Heart left ventricle (tissue), 16 donors: ENCODE measurements around the gene POLR1A. TPM values are rescaled to one million over a fixed set of nuclear protein-coding genes. Genes with fewer than 3 reads are reported as not detected.
A peak's percentile ranks its signal among the peaks of the same experiment; 100 is the strongest.

Experiments
- ATAC-seq, 4 donors: fragments of 200-7000 bp; cut with Tn5 transposase; one replicate each; pipeline ENCODE4 v1.9.1; 2020 to 2022; ENCODE audit warnings: moderate library complexity in 4 of 4, mild to moderate bottlenecking in 3 of 4, moderate number of reproducible peaks in 1 of 4
- DNase-seq, 5 donors: peaks; one replicate each; pipeline ENCODE4 v3.0.0-alpha.2; 2020
- H3K27ac ChIP-seq, 12 donors: fragments of 200-600 bp; sonication (generic) in 4 of 12; one replicate each; pipeline versions ENCODE4 v1.5.0 to v1.8.0; 2016 to 2022; ENCODE audit warnings: mild to moderate bottlenecking in 2 of 12
- H3K27me3 ChIP-seq, 9 donors: fragments of 200-600 bp; sonication (generic) in 2 of 9; one replicate each; pipeline versions ENCODE4 v1.5.1 to v1.8.0; 2016 to 2022; ENCODE audit warnings: mild to moderate bottlenecking in 3 of 9
- H3K36me3 ChIP-seq, 9 donors: fragments of 200-600 bp; sonication (generic) in 2 of 9; one replicate each; pipeline versions ENCODE4 v1.5.0 to v1.8.0; 2018 to 2022; ENCODE audit warnings: mild to moderate bottlenecking in 2 of 9
- H3K4me1 ChIP-seq, 12 donors: fragments of 200-600 bp; sonication (generic) in 4 of 12; one replicate each; pipeline versions ENCODE4 v1.5.0 to v1.8.0; 2016 to 2022; ENCODE audit warnings: mild to moderate bottlenecking in 3 of 12
- H3K4me3 ChIP-seq, 12 donors: fragments of 200-600 bp; sonication (generic) in 4 of 12; one replicate each; pipeline versions ENCODE4 v1.5.0 to v1.8.0; 2017 to 2022; ENCODE audit warnings: mild to moderate bottlenecking in 9 of 12, moderate library complexity in 4 of 12
- H3K9me3 ChIP-seq, 12 donors: fragments of 200-600 bp; sonication (generic) in 4 of 12; one replicate each; pipeline versions ENCODE4 v1.5.0 to v1.8.0; 2016 to 2022; ENCODE audit warnings: mild to moderate bottlenecking in 1 of 12
- CTCF ChIP-seq, 12 donors: fragments of 200-600 bp; sonication (generic) in 4 of 12; IDR thresholded peaks; one replicate each; pipeline versions ENCODE4 v1.5.0 to v1.8.0; 2018 to 2022; ENCODE audit warnings: antibody characterized with exemption in 12 of 12, mild to moderate bottlenecking in 5 of 12
- POLR2A ChIP-seq, 2 donors: fragments of 450-650 bp; IDR thresholded peaks; one replicate each; pipeline ENCODE4 v1.6.1; 2017; ENCODE audit warnings: antibody characterized with exemption in 2 of 2, mild to moderate bottlenecking in 2 of 2, moderate library complexity in 2 of 2
- WGBS, 4 donors: extraction: QIAGEN DNeasy Blood & Tissue Kit in 2 of 4; methylation state at CpG; one replicate each; pipeline versions ENCODE4 v1.1.5 to v1.1.7; 2013 to 2018; 5-methylcytosine and 5-hydroxymethylcytosine counted together
- intact Hi-C, 10 donors: fragments of 100-400 bp; cut with DNase I; formaldehyde crosslinking; loops; one replicate each; pipeline versions ENCODE4 v1.11.1 to v1.14.2; 2022
- polyA plus RNA-seq, 2 donors: library from polyadenylated mRNA; stranded (reverse); fragments of 200-250 nt; gene quantifications; one replicate each; pipeline ENCODE4 v1.2.3, GENCODE V29; 2013
- total RNA-seq, 9 donors: library from RNA; depleted of rRNA in 2 of 9; stranded (reverse); fragments of >200 nt in 2 of 9; fragmentation: NEBNext Ultra II Directional in 3 of 9; extraction: Animal tissue kit (Norgen Biotek cat#: 25700) in 3 of 9; gene quantifications; one replicate each; pipeline versions ENCODE4 v1.1.0 to v1.2.4, GENCODE V29; 2016 to 2023
- donor health status: ischemic (EF 13 %, LVEDD 7.1; RV severe dilation, severe dysfunction).
- donor health status: healthy with polysubstance abuse.
- donor health status: DM: no; HTN: yes; CAD: no.
- donor health status: DM: no; HTN: no; CAD: no.
- donor health status: ischemic (EF 25% LVEDD 6.9; RV normal size, moderate dysfunction).
- donor health status: ischemic (EF 25% LVEDD 5.7; RV mildly dilated, moderate dysfunction).
- donor health status: healthy.
- donor health status: DM: yes; HTN: yes; CAD: no.
- donor health status: ischemic (EF 35%, LVEDD 5.7; RV mildly dilated, moderate dysfunction).
- donor health status: nonischemic (EF 11% LVEDD 7.7; RV severe dilation, severe dysfunction).
- donor health status: DM: yes; HTN: yes; CAD: no.
- donor health status: PGD.
- donor health status: ischemic (EF 29% LVEDD 5.4; RV normal size, mild dysfunction).
- donor health status: nonischemic (EF 23%, LVEDD 6.1; RV moderate dilation, normal function).

POLR1A gene
- total and polyA plus RNA-seq, 11 donors: 4.2 to 25.4 (median 17.7) TPM

- H3K4me1 ChIP-seq: peaks cover 0 to 16% (median 0%) of the 10 kb centered on the region in 12 donors
- H3K27ac ChIP-seq: no peak overlapping the region
- TF ChIP-seq POLR2A (IDR thresholded peaks at IDR 0.05): no peak
- TF ChIP-seq CTCF (IDR thresholded peaks at IDR 0.05): no peak
- DNase-seq (no peak), ATAC-seq (no peak)
- no peaks in the 10 kb centered on the region for H3K9me3 ChIP-seq
- intact Hi-C loops: no loop called here
- peaks cover 0 to 97% (median 89%) of the 10 kb centered on the region in 9 donors for H3K36me3 ChIP-seq
- WGBS, 4 donors: 94 to 100% (median 97%) methylated on average over 4 of the region's 4 CpGs
- no peaks in the 10 kb centered on the region for H3K27me3 ChIP-seq
- H3K4me3 ChIP-seq: no peak overlapping the region
Measured at GRCh38 chr2:86044614-86045013, 61.1 kb downstream of the POLR1A start.

GRCh38 chr2:86044045-86044444 is 61.6 kb downstream of the POLR1A start:
- peaks cover 0 to 21% (median 3%) of the 10 kb centered on the region in 12 donors for H3K4me1 ChIP-seq
- no peaks in the 10 kb centered on the region for H3K9me3 ChIP-seq
- intact Hi-C loops: no loop called here
- H3K36me3 ChIP-seq: peaks cover 0 to 97% (median 89%) of the 10 kb centered on the region in 9 donors
- DNase-seq (peak in 1 of 5 donors; percentile 23), ATAC-seq (no peak)
- WGBS, 4 donors: 85 to 96% (median 93%) methylated on average over 4 to 12 of the region's 12 CpGs
- TF ChIP-seq POLR2A (IDR thresholded peaks at IDR 0.05) (no peak), CTCF (IDR thresholded peaks at IDR 0.05) (no peak)
- H3K27ac ChIP-seq: no peak overlapping the region
- H3K4me3 ChIP-seq: no peak overlapping the region
- H3K27me3 ChIP-seq: no peaks in the 10 kb centered on the region

- 93 to 97% (median 96%) methylated on average over 12 of the region's 12 CpGs for WGBS, 4 donors
- Histone ChIP-seq H3K36me3 (peaks cover 0 to 93% (median 79%) of the 10 kb centered on the region in 9 donors), H3K27me3 (no peaks in the 10 kb centered on the region), H3K4me1 (peaks cover 8 to 34% (median 19%) of the 10 kb centered on the region in 12 donors), H3K4me3 (no peak overlapping the region), H3K9me3 (no peaks in the 10 kb centered on the region), H3K27ac (no peak overlapping the region)
- DNase-seq: no peak
- intact Hi-C loops: no loop called here
- no peak for ATAC-seq
- no peak for TF ChIP-seq POLR2A (IDR thresholded peaks at IDR 0.05)
- no peak for TF ChIP-seq CTCF (IDR thresholded peaks at IDR 0.05)
Measured at GRCh38 chr2:86042256-86043168, 63.2 kb downstream of the POLR1A start.

- H3K27ac ChIP-seq: peak overlapping the region in 1 of 12 donors; percentile 7
- intact Hi-C loops: loop anchor here in 6 of 10 donors (2.0 to 10.0 kb wide), 6 partner anchors 27 to 155 kb away; partner anchors contain the start of gene ST3GAL5 (in 3 of the 6)
- no peak overlapping the region for H3K4me3 ChIP-seq
- no peaks in the 10 kb centered on the region for H3K27me3 ChIP-seq
- 97 to 98% (median 97%) methylated on average over 11 to 12 of the region's 12 CpGs for WGBS, 4 donors
- TF ChIP-seq POLR2A (IDR thresholded peaks at IDR 0.05) (no peak), CTCF (IDR thresholded peaks at IDR 0.05) (no peak)
- DNase-seq: peak in 1 of 5 donors; percentile 47
- no peak for ATAC-seq
- H3K4me1 ChIP-seq: peaks cover 19 to 48% (median 40%) of the 10 kb centered on the region in 12 donors
- peaks cover 0 to 69% (median 57%) of the 10 kb centered on the region in 9 donors for H3K36me3 ChIP-seq
- no peaks in the 10 kb centered on the region for H3K9me3 ChIP-seq
Measured at GRCh38 chr2:86039963-86040655, 65.6 kb downstream of the POLR1A start.
